Ammon's horn (tissue), 1 donor: ENCODE measurements around the gene CNGB1.
"Not testable (repeated sequence)": the region's sequence is repeated elsewhere in the genome, so short reads cannot be mapped to it uniquely, and the experiment has no call there.

Experiments used
- DNase-seq: peaks from one replicate; pipeline ENCODE4 v3.0.0-alpha.2; 2016; ENCODE audit warnings: low spot score

CNGB1 gene

DNA sequence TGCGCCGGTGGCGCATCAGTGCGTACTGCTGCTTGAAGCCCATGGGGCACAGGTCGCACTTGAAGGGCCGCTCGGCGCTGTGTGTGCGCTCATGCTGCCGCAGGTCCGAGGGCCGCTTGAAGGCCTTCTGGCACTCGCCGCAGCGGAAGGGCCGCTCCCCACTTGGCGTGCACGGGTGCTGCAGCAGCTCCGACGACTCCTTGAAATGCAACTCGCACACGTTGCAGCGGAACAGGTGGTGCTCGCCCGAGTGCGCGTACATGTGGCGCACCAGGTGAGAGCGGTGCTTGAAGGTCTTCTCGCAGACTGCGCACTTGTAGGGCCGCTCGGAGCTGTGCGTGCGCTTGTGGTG is 26.2 kb upstream of the CNGB1 start:
- no peak for DNase-seq

DNA sequence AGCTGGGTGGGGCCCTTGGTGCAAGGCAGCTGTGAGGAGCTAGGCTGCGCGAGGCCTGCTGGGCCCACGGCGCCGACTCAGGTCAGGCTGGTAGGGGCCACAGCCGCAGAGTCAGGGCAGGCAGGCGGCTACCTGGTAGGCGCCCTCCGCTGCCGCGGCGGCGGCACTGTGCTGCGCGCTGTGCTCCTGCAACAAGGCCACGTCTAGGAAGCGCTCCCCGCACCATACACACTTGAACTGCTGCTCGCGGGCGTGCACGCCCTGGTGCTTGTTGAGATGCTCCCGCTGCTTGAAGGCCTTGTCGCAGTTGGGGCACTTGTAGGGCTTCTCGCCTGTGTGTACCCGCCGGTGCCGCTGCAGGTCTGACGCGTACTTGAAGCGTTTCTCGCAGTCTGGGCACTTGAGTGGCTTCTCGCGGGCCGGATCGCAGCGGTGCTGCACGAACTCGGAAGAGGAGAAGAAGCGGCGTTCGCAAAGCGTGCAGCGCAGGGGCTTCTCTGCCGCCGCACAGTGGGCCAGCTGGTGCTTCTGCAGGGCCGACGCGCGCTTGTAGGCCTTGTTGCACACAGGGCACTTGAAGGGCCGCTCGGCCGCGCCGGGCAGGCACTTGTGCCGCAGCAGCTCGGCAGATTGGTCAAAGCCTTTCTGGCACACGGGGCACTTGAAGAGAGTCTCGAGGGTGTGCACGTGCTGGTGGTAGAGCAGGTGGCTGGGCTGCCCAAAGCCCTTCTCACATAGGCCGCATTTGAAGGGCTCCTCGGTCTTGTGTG is 25.7 kb upstream of the CNGB1 start:
- DNase-seq = no peak

DNA sequence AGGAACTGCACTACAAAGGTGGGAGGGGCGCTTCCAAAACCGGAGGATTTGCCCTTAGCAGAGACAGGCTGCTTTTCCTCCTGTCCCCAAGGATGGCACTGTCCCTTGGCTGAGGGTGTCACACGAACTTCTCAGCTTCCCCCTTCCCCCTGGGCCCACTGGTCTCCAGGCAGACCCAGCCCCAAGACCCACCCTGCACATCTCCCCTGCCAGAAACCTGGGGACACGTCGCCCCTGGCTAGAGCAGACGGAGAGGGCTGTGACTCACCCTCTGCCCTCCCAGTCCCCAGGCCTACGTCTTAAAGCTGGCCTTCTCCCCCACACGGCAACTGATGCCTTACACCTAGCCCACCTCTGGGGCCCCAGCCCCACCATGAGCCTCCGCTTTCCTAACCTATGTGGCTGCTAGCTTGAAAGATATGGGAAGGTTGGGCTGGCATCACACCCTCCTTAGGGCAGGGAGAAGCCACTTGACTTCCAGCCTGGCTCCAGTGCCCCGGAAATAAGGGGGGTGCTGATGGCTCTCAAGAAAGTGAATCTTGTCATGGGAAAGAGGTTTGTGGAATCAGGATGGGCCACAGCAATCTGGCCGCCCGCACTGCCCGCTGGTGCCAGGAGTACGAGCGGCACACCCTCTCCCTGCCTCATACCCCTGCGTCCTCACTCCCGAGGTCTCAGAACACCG is 24.9 kb upstream of the CNGB1 start:
- no peak for DNase-seq

- peak; percentile 47 for DNase-seq
Measured at GRCh38 chr16:57994778-57995177, 23.9 kb upstream of the CNGB1 start.

DNA sequence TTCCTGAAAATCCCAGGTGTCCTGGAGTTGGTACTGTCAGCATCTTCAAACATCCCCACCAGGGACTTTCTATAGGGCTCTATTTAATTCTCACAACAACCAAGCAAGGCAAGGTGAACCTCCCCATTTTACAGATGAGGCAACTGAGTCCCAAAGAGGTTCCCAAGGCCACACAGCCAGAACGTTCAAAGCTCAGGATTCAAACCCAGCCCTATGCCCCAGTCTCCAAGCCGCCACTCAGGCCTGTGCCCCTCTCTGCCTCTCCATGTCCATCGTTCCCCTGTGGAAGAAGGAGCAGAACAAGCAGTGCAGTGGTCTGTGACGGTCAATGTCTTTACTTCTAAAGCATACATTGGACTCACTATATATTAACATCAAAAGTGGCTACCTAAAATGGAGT is 23.4 kb upstream of the CNGB1 start:
- DNase-seq = no peak

DNA sequence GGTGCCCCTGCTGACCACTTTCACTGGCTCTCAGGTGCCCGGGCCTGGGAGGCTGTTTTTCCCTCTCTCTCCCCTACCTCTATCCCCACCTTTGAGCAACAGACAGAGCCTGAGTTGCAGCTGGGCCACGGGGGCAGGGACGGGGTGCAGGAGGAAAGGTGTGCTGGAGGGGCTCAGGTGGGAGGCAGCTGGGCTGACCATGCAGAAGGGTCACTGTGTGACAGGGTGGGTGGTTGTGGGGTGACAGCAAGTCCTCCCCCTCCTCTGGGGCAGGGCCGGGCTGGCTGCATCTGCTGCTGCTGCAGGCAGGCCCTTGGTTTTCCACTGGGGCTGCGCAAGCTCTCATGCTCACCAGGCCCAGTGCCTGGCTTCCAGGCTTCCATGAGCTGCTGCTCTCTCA is 23.0 kb upstream of the CNGB1 start:
- DNase-seq = no peak

- DNase-seq = no peak
Measured at GRCh38 chr16:57993438-57993837, 22.5 kb upstream of the CNGB1 start.

DNA sequence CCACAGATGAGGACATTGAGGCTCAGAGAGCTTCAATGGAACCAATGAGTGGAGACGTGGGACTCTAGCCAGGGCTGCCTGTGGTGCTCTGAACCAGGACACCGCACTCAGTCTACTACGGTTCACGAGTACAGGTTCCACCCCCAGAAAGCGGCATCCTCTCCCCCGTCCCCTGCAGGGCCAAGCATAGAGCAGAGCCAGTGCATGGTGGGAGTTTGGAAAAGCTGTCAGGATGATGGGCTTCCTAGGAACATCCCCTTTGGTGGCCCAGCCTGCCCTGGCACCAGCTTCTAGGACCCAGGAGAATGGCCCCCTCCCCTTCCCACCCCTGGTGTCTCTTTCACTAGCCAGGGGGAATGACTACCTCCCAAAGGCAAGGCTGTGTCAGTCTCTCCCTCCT is 21.2 kb upstream of the CNGB1 start:
- no peak for DNase-seq

- no peak for DNase-seq
Measured at GRCh38 chr16:57991551-57992059, 20.7 kb upstream of the CNGB1 start.

DNA sequence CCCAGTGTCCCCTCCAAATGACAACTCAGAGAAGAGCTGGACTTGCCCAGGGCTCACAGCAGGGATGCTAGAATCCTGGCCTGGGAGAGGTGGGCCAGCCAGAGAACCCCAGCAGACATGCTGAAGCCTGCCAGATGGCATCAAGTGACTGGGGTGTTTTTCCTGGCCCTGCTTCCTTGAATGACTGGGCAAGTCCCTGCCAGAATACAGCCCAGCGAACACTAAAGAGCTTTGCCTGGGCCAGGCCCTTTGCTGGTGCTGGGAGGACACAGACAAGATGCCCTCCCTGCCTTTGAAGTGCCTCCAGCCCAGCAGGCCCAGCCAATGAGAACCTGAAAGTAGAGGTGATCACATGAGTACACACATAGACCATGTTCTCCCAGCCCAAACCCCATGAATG is 18.0 kb upstream of the CNGB1 start:
- peak; percentile 56 for DNase-seq

GRCh38 chr16:57987441-57988177 is 16.7 kb upstream of the CNGB1 start:
- DNase-seq = no peak

GRCh38 chr16:57986196-57986595 is 15.3 kb upstream of the CNGB1 start:
- no peak for DNase-seq

DNA sequence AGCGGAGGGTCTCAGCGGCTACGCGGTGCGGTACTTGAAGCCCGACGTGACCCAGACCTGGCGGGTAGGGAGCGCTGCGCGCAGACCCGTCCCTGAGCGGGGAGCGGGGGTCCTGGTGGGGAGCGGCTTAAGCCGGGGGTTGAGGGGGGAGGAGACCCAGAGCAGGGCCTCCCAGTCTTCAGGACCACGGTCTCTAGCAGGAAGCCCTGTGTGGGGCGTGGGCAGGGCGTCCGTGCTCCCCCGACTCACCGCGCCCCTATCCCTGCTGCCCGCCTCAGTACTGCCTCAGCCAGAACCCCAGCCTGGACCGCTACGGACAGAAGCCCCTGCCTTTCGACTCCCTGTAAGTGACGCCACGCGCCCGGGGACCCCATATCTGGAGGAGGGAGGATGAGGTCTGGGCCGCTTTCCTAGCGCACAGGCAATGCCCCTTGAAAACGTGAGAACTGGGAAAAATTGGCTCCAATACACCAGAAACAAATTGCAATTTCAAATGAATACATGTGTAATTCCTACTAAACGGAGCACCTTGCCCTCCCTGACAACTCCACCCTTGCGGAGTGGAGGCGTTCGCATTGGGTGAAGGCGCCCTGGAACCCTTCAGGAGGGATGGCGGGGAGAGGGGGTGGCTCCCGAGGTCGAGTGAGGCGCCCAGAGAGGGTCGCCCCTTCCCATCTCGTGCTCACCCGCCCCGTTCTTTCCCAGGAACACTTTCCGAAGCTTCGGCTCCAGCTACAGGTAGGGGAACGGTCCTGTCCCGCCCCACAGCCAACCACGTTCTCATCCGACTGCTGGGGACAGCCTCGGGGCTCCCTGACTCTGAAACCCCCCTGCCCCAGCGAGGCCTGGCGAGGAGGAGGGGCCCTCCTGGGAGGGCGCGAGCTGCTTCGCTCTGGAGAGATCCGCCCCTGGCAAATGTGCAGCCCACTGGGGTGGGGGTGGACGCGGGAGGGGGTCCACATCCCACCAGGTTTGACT is 14.6 kb upstream of the CNGB1 start:
- DNase-seq = no peak

DNA sequence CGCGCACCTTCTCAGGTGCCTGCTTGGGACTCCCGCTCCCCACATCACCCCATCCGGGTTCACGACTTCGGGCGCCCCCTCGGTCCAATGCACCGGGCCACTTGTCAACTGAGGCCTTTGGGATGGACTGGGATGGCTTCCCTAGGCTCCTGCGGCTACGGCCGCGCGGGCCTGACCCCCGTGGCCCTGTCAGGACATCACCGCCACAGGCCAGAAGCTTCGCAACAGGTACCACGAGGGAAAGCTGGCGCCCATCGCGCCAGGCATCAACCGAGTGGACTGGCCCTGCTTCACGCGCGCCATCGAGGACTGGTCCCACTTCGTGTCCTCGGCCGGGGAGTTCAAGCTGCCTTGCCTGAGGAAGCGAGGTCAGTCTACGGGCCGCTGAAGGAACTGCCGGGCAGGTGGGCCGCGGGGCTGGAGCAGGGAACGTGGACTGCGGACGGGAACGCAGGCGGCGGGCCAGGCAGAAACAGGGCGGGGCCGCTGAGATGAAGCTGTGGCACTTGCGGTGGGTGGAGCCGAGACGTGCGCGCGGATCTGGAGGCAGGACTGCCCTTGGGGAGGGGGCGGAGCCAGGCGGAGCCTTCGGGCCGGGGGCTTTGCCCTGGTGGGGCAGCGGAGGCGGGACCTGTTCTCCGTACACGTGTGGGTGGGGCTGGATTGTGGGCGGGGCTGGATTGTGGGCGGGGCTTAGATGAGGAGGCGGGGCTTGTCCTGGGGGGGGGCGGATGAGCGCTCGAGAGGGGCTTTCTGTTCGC is 13.7 kb upstream of the CNGB1 start:
- peak; percentile 56 for DNase-seq

GRCh38 chr16:57982385-57982784 is 11.5 kb upstream of the CNGB1 start:
- DNase-seq = no peak

DNA sequence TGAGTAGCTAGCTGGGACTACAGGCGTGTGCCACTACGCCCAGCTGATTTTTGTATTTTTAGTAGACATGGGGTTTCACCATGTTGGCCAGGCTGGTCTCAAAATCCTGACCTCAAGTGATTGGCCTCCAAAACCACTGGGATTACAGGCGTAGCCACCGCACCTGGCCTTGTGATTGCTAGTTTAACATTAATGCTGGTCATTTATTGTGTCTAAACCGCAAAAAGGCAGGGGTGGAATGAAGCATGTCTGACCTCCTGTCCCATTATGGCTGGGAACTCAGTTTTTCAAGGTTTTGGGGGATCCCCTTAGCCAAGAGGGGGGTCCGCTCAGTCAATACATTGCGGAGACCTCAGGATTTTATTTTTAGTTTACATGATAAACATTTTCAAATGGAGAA is 10.7 kb upstream of the CNGB1 start:
- no peak for DNase-seq

- no peak for DNase-seq
Measured at GRCh38 chr16:57979006-57979585, 8.2 kb upstream of the CNGB1 start.

DNA sequence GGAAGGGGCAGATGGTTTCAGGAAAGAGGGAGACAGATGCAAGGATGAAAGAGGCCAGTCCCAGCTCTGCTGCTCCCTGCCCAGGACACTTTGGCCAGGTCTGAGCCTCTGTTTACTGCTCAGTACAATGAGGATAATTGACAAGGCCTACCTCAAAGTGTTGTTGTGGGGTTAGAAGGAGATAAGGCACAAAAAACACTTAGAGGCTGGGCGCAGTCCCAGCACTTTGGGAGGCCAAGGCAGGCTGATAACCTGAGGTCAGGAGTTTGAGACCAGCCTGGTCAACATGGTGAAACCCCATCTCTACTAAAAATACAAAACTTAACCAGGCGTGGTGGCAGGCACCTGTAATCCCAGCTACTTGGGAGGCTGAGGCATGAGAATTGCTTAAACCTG is 7.1 kb upstream of the CNGB1 start:
- DNase-seq = not testable (repeated sequence)

- DNase-seq = no peak
Measured at GRCh38 chr16:57977418-57978069, 6.6 kb upstream of the CNGB1 start.

- peak; percentile 89 for DNase-seq
Measured at GRCh38 chr16:57976331-57976796, 5.4 kb upstream of the CNGB1 start.
